Measurements from ENCODE around the gene CFAP126.

The CFAP126 gene

DNA sequence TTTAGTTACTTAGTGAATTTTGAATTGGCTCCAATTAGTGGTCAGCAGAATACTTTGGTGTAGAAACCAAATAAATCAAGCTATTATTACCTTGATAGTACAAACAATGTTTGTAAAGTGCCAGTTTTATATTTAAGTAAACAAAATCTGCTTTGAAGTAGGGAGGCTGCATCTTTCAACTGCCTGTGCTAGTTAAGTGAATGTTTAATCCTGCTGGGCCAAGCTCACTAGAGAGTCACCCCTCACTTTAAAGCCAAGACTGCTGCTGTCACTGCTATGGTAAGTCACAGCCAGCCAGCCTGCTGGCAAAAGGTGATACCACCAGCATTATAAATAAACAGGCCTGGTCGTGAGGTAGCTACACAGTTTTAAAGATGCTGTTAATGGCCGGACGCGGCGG lies 10.3 kb upstream of the CFAP126 start:
- Histone ChIP-seq H3K36me3 (ENCODE audit: insufficient read depth, insufficient read length, low read length) (no peaks in the 10 kb centered on the region), H3K9ac (ENCODE audit: insufficient read length, low read depth) (no peak overlapping the region), H3K9me3 (ENCODE audit: insufficient read depth, low read length) (no peaks in the 10 kb centered on the region), H3K4me3 (ENCODE audit: insufficient read length, low read depth) (no peak overlapping the region), H3K27me3 (ENCODE audit: insufficient read depth, insufficient read length) (no peaks in the 10 kb centered on the region), H3K4me1 (ENCODE audit: insufficient read depth, insufficient read length) (no peaks in the 10 kb centered on the region)
- no peak for DNase-seq (ENCODE audit: low read depth, low spot score)
- TF ChIP-seq ZNF274 (IDR thresholded peaks at IDR 0.05; ENCODE audit: low read depth, low read length), result no peak
- TF ChIP-seq SUZ12 (IDR thresholded peaks at IDR 0.05; ENCODE audit: extremely low read depth, insufficient read depth, insufficient read length), result no peak
- TF ChIP-seq YY1 (IDR thresholded peaks at IDR 0.05; ENCODE audit: insufficient read depth, insufficient read length), result no peak

DNA sequence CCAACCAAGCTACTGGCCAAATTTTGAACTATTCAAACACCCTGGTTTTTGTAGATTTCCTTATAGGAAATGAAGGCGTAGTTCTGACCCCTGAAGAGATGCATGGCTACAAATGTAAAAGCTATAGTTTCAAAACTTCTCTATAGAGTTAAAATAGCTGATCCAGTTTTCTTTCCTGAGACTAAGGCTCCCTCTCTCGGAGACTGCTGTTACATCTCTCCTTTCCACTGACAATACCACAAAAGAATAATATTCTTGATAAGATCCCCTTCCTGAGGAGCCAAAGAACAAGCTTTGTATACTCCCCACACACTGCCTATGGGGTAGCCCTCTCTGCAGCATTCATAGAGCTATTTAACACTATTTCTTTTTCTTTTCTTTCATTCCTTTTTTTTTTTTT lies 6.7 kb upstream of the CFAP126 start:
- no peak overlapping the region for H3K9ac ChIP-seq (ENCODE audit: insufficient read length, low read depth)
- H3K27me3 ChIP-seq (ENCODE audit: insufficient read depth, insufficient read length), result no peaks in the 10 kb centered on the region
- TF ChIP-seq YY1 (IDR thresholded peaks at IDR 0.05; ENCODE audit: insufficient read depth, insufficient read length) (no peak), SUZ12 (IDR thresholded peaks at IDR 0.05; ENCODE audit: extremely low read depth, insufficient read depth, insufficient read length) (no peak), ZNF274 (IDR thresholded peaks at IDR 0.05; ENCODE audit: low read depth, low read length) (no peak)
- H3K4me3 ChIP-seq (ENCODE audit: insufficient read length, low read depth), result no peak overlapping the region
- H3K4me1 ChIP-seq (ENCODE audit: insufficient read depth, insufficient read length), result no peaks in the 10 kb centered on the region
- DNase-seq (ENCODE audit: low read depth, low spot score), result no peak
- no peaks in the 10 kb centered on the region for H3K9me3 ChIP-seq (ENCODE audit: insufficient read depth, low read length)
- no peaks in the 10 kb centered on the region for H3K36me3 ChIP-seq (ENCODE audit: insufficient read depth, insufficient read length, low read length)

DNA sequence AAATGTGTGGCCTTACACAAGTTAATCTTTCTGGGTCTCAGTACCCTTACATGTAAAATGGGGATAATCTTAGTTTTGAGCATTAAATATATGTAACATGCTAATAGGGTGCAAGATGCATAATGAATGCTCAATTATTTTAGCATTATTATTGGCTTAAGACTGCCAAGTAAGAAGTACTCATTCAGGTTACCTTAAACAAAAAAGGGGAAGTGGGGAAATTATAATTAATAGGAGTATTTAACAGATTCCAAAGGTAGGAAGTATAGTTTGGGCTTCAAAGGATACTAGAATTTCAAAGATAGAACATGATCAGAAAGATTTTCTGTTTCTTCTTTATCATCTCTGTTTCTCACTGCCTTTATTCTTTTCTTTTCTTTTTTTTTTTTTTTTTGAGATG lies 5.8 kb upstream of the CFAP126 start:
- no peaks in the 10 kb centered on the region for H3K4me1 ChIP-seq (ENCODE audit: insufficient read depth, insufficient read length)
- peaks cover 1% of the 10 kb centered on the region for H3K36me3 ChIP-seq (ENCODE audit: insufficient read depth, insufficient read length, low read length)
- no peaks in the 10 kb centered on the region for H3K27me3 ChIP-seq (ENCODE audit: insufficient read depth, insufficient read length)
- H3K9me3 ChIP-seq (ENCODE audit: insufficient read depth, low read length), result no peaks in the 10 kb centered on the region
- TF ChIP-seq YY1 (IDR thresholded peaks at IDR 0.05; ENCODE audit: insufficient read depth, insufficient read length) (no peak), SUZ12 (IDR thresholded peaks at IDR 0.05; ENCODE audit: extremely low read depth, insufficient read depth, insufficient read length) (no peak), ZNF274 (IDR thresholded peaks at IDR 0.05; ENCODE audit: low read depth, low read length) (no peak)
- no peak overlapping the region for H3K4me3 ChIP-seq (ENCODE audit: insufficient read length, low read depth)
- no peak overlapping the region for H3K9ac ChIP-seq (ENCODE audit: insufficient read length, low read depth)
- DNase-seq (ENCODE audit: low read depth, low spot score), result no peak

DNA sequence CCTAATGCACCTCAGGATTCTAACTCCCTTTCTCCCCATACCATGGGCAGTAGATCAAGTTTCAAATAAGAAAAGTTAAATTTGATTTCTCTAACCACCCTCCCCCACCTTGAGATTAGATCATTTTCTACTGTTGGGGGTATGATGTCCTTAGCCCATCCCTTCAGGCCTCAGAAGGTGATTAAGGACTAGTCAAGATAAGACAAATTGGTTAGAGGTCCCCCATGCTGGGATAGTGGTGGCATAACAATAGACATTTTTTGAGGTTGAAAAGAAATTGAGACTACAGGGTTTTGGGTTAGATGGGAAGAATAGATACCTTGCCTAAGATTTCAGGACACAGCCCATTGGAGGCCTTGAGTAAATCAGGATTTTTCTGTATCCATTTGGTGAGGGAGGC lies 2.5 kb downstream of the CFAP126 start:
- no peak for DNase-seq (ENCODE audit: low read depth, low spot score)
- no peaks in the 10 kb centered on the region for H3K4me1 ChIP-seq (ENCODE audit: insufficient read depth, insufficient read length)
- H3K4me3 ChIP-seq (ENCODE audit: insufficient read length, low read depth), result no peak overlapping the region
- H3K9me3 ChIP-seq (ENCODE audit: insufficient read depth, low read length), result no peaks in the 10 kb centered on the region
- no peak overlapping the region for H3K9ac ChIP-seq (ENCODE audit: insufficient read length, low read depth)
- peaks cover 61% of the 10 kb centered on the region for H3K36me3 ChIP-seq (ENCODE audit: insufficient read depth, insufficient read length, low read length)
- H3K27me3 ChIP-seq (ENCODE audit: insufficient read depth, insufficient read length), result no peaks in the 10 kb centered on the region
- TF ChIP-seq SUZ12 (IDR thresholded peaks at IDR 0.05; ENCODE audit: extremely low read depth, insufficient read depth, insufficient read length), result no peak
- no peak for TF ChIP-seq ZNF274 (IDR thresholded peaks at IDR 0.05; ENCODE audit: low read depth, low read length)
- TF ChIP-seq YY1 (IDR thresholded peaks at IDR 0.05; ENCODE audit: insufficient read depth, insufficient read length), result no peak

DNA sequence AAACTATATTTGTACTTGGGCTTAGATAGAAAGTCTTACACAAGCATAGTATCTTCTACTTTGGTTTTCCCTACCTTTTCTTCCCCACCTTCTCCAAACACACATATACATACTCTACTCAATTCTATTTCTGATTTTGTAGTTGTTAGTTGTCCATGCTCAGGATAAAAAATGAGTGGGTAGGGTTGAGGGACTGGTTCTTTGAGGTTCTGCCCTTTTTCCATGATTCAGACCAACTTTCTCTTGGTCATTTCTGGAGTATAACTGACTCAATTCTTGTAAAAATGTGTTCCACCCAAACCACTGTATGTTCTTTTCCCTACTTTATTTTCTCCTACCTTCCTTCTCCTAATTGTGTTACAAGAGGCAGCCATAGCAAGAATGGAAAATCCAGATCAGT lies 3.3 kb downstream of the CFAP126 start:
- Histone ChIP-seq H3K9me3 (ENCODE audit: insufficient read depth, low read length) (no peaks in the 10 kb centered on the region), H3K27me3 (ENCODE audit: insufficient read depth, insufficient read length) (no peaks in the 10 kb centered on the region), H3K4me3 (ENCODE audit: insufficient read length, low read depth) (no peak overlapping the region), H3K9ac (ENCODE audit: insufficient read length, low read depth) (no peak overlapping the region), H3K36me3 (ENCODE audit: insufficient read depth, insufficient read length, low read length) (peaks cover 67% of the 10 kb centered on the region), H3K4me1 (ENCODE audit: insufficient read depth, insufficient read length) (no peaks in the 10 kb centered on the region)
- no peak for TF ChIP-seq ZNF274 (IDR thresholded peaks at IDR 0.05; ENCODE audit: low read depth, low read length)
- TF ChIP-seq YY1 (IDR thresholded peaks at IDR 0.05; ENCODE audit: insufficient read depth, insufficient read length), result no peak
- TF ChIP-seq SUZ12 (IDR thresholded peaks at IDR 0.05; ENCODE audit: extremely low read depth, insufficient read depth, insufficient read length), result no peak
- no peak for DNase-seq (ENCODE audit: low read depth, low spot score)

DNA sequence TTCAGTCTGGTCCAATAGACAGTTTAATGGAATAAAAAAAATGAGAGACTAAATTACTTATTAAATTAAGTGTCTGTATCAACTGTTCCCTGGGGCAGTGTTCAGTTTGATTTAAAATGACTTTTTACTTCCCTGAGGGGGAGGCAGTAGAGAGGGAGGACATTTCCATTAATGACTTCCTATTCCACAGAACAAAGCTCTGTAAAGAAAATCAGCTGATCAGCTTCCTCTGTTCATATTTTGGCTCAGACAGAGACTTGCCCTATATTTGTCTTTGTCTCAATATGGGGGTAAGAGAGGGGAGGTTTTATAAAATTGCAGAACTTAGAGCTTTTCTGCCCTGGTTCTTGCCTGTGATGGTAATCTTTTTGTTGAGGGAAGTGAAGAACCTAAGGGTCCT lies 8.4 kb downstream of the CFAP126 start:
- Histone ChIP-seq H3K9me3 (ENCODE audit: insufficient read depth, low read length) (no peaks in the 10 kb centered on the region), H3K9ac (ENCODE audit: insufficient read length, low read depth) (no peak overlapping the region), H3K36me3 (ENCODE audit: insufficient read depth, insufficient read length, low read length) (peaks cover 60% of the 10 kb centered on the region), H3K4me1 (ENCODE audit: insufficient read depth, insufficient read length) (no peaks in the 10 kb centered on the region), H3K27me3 (ENCODE audit: insufficient read depth, insufficient read length) (no peaks in the 10 kb centered on the region), H3K4me3 (ENCODE audit: insufficient read length, low read depth) (no peak overlapping the region)
- no peak for DNase-seq (ENCODE audit: low read depth, low spot score)
- no peak for TF ChIP-seq ZNF274 (IDR thresholded peaks at IDR 0.05; ENCODE audit: low read depth, low read length)

DNA sequence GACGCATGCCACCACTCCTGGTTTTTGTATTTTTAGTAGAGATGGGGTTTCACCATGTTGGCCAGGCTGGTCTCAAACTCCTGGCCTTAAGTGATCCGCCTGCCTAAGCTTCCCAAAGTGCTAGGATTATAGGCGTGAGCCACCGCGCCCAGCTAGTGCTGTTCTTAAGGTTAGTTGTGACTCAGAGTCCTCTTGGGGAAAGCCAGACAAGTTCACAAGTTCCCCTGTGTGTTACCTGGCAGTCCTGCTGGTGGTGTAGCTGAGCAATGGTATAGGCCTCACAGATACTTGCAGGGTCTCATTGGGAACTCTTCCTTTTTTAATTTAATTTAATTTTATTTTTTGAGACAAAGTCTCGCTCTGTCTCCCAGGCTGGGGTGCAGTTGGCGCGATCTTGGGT lies 10.6 kb downstream of the CFAP126 start:
- TF ChIP-seq SUZ12 (IDR thresholded peaks at IDR 0.05; ENCODE audit: extremely low read depth, insufficient read depth, insufficient read length), result no peak
- TF ChIP-seq YY1 (IDR thresholded peaks at IDR 0.05; ENCODE audit: insufficient read depth, insufficient read length), result no peak
- TF ChIP-seq ZNF274 (IDR thresholded peaks at IDR 0.05; ENCODE audit: low read depth, low read length), result no peak
- no peak for DNase-seq (ENCODE audit: low read depth, low spot score)

DNA sequence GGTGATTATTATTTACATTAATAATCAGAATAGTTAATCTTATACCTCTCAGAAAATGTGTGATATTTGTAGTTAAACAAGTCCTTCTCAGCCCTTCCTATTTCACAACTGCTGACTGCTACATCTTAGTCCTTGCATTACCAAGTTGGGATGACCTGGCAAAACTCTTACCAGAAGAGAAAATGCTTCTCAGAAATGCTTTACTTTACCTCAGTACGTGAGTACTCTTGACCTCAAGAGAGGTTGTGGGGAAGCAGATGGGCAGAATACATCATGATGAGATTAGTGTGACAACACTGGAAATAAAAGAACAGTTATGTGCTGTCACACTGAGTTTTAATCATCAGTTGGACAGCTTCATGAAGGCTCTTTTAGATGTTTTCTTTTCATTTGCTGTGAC lies 16.2 kb downstream of the CFAP126 start:
- DNase-seq (ENCODE audit: low read depth, low spot score), result no peak
- TF ChIP-seq YY1 (IDR thresholded peaks at IDR 0.05; ENCODE audit: insufficient read depth, insufficient read length) (no peak), ZNF274 (IDR thresholded peaks at IDR 0.05; ENCODE audit: low read depth, low read length) (no peak), SUZ12 (IDR thresholded peaks at IDR 0.05; ENCODE audit: extremely low read depth, insufficient read depth, insufficient read length) (no peak)
- no peaks in the 10 kb centered on the region for H3K4me1 ChIP-seq (ENCODE audit: insufficient read depth, insufficient read length)

More for the DNA sequence above, 10.6 kb downstream of the CFAP126 start:
- H3K4me1 ChIP-seq (ENCODE audit: insufficient read depth, insufficient read length), result no peaks in the 10 kb centered on the region
- no peaks in the 10 kb centered on the region for H3K27me3 ChIP-seq (ENCODE audit: insufficient read depth, insufficient read length)
- no peak overlapping the region for H3K4me3 ChIP-seq (ENCODE audit: insufficient read length, low read depth)
- H3K9me3 ChIP-seq (ENCODE audit: insufficient read depth, low read length), result no peaks in the 10 kb centered on the region
- H3K9ac ChIP-seq (ENCODE audit: insufficient read length, low read depth), result no peak overlapping the region
- H3K36me3 ChIP-seq (ENCODE audit: insufficient read depth, insufficient read length, low read length), result peaks cover 50% of the 10 kb centered on the region

More for the DNA sequence above, 16.2 kb downstream of the CFAP126 start:
- no peaks in the 10 kb centered on the region for H3K9me3 ChIP-seq (ENCODE audit: insufficient read depth, low read length)
- peaks cover 40% of the 10 kb centered on the region for H3K36me3 ChIP-seq (ENCODE audit: insufficient read depth, insufficient read length, low read length)
- H3K4me3 ChIP-seq (ENCODE audit: insufficient read length, low read depth), result no peak overlapping the region
- H3K9ac ChIP-seq (ENCODE audit: insufficient read length, low read depth), result no peak overlapping the region
- no peaks in the 10 kb centered on the region for H3K27me3 ChIP-seq (ENCODE audit: insufficient read depth, insufficient read length)

All from NT2/D1 (cell line).